Measurements from ENCODE around the gene UBL7. TPM values are rescaled to one million over a fixed set of nuclear protein-coding genes. Genes with fewer than 3 reads are reported as not detected.

UBL7 gene
- total RNA-seq, 1 donor from 2014 or later = 79.9 TPM

GRCh38 chr15:74470631-74471395 lies 9.9 kb upstream of the UBL7 start:
- DNase-seq (ENCODE audit: low spot score) = no peak
- Mint-ChIP-seq H3K27me3 (ENCODE audit: unreplicated experiment) (peaks cover 1% of the 10 kb centered on the region), H3K4me1 (ENCODE audit: unreplicated experiment) (no peaks in the 10 kb centered on the region), H3K27ac (ENCODE audit: unreplicated experiment) (no peak overlapping the region), H3K4me3 (ENCODE audit: unreplicated experiment) (no peak overlapping the region), H3K9me3 (ENCODE audit: unreplicated experiment) (no peaks in the 10 kb centered on the region), H3K36me3 (ENCODE audit: low read depth, unreplicated experiment) (peaks cover 24% of the 10 kb centered on the region)
- TF ChIP-seq CTCF (IDR thresholded peaks at IDR 0.05; ENCODE audit: unreplicated experiment) = no peak

GRCh38 chr15:74468341-74469032 lies 7.5 kb upstream of the UBL7 start:
- H3K4me1 Mint-ChIP-seq (ENCODE audit: unreplicated experiment) = peaks cover 8% of the 10 kb centered on the region
- no peaks in the 10 kb centered on the region for H3K9me3 Mint-ChIP-seq (ENCODE audit: unreplicated experiment)
- TF ChIP-seq CTCF (IDR thresholded peaks at IDR 0.05; ENCODE audit: unreplicated experiment) = no peak
- H3K36me3 Mint-ChIP-seq (ENCODE audit: low read depth, unreplicated experiment) = peaks cover 23% of the 10 kb centered on the region
- DNase-seq (ENCODE audit: low spot score) = no peak
- H3K27me3 Mint-ChIP-seq (ENCODE audit: unreplicated experiment) = peaks cover 3% of the 10 kb centered on the region
- no peak overlapping the region for H3K27ac Mint-ChIP-seq (ENCODE audit: unreplicated experiment)
- no peak overlapping the region for H3K4me3 Mint-ChIP-seq (ENCODE audit: unreplicated experiment)

- TF ChIP-seq CTCF (IDR thresholded peaks at IDR 0.05; ENCODE audit: unreplicated experiment) = no peak
- Mint-ChIP-seq H3K36me3 (ENCODE audit: low read depth, unreplicated experiment) (peaks cover 18% of the 10 kb centered on the region), H3K9me3 (ENCODE audit: unreplicated experiment) (no peaks in the 10 kb centered on the region), H3K4me3 (ENCODE audit: unreplicated experiment) (no peak overlapping the region), H3K27ac (ENCODE audit: unreplicated experiment) (no peak overlapping the region), H3K4me1 (ENCODE audit: unreplicated experiment) (peaks cover 23% of the 10 kb centered on the region), H3K27me3 (ENCODE audit: unreplicated experiment) (peaks cover 2% of the 10 kb centered on the region)
- no peak for DNase-seq (ENCODE audit: low spot score)
Observed at GRCh38 chr15:74466570-74466969, 5.6 kb upstream of the UBL7 start.

GRCh38 chr15:74464897-74465296 lies 3.9 kb upstream of the UBL7 start:
- DNase-seq (ENCODE audit: low spot score) = no peak
- no peak for TF ChIP-seq CTCF (IDR thresholded peaks at IDR 0.05; ENCODE audit: unreplicated experiment)
- Mint-ChIP-seq H3K9me3 (ENCODE audit: unreplicated experiment) (no peaks in the 10 kb centered on the region), H3K4me1 (ENCODE audit: unreplicated experiment) (peaks cover 32% of the 10 kb centered on the region), H3K4me3 (ENCODE audit: unreplicated experiment) (no peak overlapping the region), H3K36me3 (ENCODE audit: low read depth, unreplicated experiment) (peaks cover 15% of the 10 kb centered on the region), H3K27me3 (ENCODE audit: unreplicated experiment) (peaks cover 2% of the 10 kb centered on the region), H3K27ac (ENCODE audit: unreplicated experiment) (no peak overlapping the region)

GRCh38 chr15:74464216-74464615 lies 3.3 kb upstream of the UBL7 start:
- Mint-ChIP-seq H3K4me1 (ENCODE audit: unreplicated experiment) (peaks cover 32% of the 10 kb centered on the region), H3K27ac (ENCODE audit: unreplicated experiment) (no peak overlapping the region), H3K9me3 (ENCODE audit: unreplicated experiment) (no peaks in the 10 kb centered on the region), H3K4me3 (ENCODE audit: unreplicated experiment) (no peak overlapping the region), H3K36me3 (ENCODE audit: low read depth, unreplicated experiment) (peaks cover 14% of the 10 kb centered on the region), H3K27me3 (ENCODE audit: unreplicated experiment) (peaks cover 2% of the 10 kb centered on the region)
- TF ChIP-seq CTCF (IDR thresholded peaks at IDR 0.05; ENCODE audit: unreplicated experiment) = no peak
- DNase-seq (ENCODE audit: low spot score) = no peak

Measured in endothelial cell (in vitro differentiated cells).